GM03348 (cell line): Measurements from ENCODE around the gene MYF5.

Source experiments
- DNase-seq: peaks from one replicate; pipeline ENCODE4 v3.0.0; 2012; ENCODE audit warnings: low spot score

The MYF5 gene

DNA sequence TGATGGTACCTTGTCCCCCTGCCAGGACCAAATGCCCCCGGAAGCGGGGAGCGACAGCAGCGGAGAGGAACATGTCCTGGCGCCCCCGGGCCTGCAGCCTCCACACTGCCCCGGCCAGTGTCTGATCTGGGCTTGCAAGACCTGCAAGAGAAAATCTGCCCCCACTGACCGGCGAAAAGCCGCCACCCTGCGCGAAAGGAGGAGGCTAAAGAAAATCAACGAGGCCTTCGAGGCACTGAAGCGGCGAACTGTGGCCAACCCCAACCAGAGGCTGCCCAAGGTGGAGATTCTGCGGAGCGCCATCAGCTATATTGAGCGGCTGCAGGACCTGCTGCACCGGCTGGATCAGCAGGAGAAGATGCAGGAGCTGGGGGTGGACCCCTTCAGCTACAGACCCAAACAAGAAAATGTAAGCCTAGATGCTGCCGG, 8.9 kb upstream of the MYF5 start:
- no peak for DNase-seq

DNA sequence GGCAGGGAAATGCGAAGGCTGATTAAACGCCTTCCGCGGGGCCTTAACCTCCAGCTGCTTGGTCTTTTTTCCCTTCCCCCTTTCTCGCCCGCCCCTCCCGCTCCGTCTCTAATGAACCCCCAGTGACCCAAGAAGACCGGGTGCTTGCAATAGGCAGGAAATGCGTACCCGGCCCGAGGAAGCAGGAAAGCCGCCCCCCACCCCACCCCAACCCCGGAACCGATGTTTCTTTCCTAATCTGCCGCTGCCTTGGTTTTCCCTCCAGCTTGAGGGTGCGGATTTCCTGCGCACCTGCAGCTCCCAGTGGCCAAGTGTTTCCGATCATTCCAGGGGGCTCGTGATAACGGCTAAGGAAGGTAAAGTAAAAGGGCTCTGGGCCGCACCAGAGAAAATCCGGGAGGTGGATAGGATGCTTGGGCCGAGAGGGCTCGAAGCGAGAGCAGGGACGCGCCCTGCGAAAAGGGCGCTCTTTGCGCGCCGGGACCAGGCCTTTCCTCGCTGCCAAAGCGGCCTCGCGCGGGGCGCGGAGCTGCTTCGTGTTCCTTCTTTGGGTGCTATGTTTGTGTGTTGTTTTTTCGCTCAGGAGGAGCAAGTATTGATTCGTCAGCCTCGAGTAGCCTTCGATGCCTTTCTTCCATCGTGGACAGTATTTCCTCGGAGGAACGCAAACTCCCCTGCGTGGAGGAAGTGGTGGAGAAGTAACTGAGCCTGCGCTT, 8.3 kb upstream of the MYF5 start:
- DNase-seq: no peak

DNA sequence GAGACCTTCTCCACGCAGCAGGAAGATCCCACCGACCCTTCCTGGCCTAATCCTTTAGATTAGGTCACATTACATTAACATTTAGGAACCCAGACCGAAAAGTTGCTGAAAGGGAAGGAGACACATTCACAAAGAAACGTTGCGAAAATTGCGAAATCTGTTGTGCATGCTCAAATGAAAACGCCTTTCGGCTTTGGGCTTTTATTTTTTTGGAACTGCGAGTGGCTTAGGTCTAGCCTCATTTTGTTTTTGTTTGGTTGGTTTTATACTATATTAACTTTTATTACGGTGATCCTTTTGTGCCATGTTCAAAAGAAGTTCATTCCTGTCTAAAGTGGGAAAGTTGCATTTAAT, 7.8 kb upstream of the MYF5 start:
- DNase-seq: no peak

DNA sequence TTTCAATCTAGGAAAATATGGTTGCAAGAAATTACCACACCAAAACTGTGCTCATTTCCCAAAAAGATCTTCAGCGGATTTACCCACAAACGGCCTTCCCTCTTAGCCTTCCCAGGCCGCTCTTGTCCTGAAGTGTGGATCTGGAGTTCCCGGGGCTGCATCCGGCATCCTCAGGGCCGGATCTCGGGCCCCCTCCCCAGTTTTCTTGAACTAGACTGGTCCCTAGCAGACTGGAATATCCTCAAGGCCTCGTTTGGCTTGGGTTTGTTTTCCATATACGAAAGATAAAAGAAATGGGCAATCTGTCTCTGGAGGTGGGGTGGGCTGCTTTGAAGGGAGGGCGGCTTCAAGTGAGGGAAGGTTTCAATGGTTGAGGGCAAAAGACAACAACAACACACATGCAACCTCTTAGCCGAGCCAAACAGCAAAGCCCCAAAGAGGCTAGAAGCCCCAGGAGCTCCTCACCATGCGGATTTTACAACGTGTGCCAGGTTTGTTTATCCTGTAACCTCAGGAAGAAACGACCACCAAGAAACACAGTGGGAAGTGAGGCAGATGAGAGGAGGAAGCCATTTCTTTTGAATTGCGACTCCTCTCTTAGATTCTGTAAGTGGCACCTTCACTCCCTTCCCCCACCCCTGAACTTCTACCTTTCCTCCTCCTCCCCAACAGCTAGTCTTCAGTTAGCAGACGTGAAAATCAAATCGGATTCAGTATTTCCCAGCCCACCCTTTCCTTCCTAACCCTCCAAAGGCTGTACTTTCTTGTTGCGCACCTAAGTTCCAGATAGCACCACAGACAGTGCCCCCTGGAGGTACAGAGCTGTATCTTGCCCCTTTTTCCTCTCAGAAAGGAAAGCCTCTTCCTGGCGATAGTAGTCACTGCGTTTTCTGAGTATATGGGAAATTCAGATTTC, 6.6 kb upstream of the MYF5 start:
- DNase-seq: no peak

DNA sequence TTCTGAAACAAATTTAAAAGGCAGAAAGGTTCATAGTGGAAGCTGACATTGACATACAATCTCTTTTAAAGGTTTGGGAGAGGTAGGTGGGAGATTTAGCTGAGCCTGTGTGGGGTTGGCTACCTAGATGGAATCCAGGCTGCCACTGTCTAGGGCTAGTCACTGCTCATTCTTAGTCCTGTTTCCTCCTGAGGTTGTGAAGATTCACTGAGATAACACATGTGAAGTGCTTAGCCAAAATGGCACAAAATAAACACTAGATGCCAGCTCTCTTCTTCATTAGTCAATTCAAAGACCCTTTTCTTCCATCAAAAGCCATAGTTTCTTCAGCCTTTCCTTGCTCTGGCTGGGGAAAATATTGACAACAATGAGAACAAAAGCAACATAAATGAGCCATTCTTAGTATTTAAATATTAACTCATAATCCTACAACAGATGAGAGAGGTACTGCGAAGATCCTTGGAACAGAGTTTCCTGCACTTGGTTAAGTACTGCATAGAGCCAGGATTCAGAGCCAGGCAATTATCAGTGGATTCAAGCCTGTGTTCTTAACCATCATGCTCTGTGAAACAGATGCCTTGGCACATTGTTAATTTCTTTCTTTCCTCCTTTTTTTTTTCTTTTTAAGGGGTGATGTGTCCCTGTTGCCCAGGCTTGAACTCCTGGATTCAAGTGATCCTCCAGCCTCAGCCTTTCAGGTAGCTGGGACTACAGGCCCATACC, 5.8 kb upstream of the MYF5 start:
- DNase-seq: no peak

DNA sequence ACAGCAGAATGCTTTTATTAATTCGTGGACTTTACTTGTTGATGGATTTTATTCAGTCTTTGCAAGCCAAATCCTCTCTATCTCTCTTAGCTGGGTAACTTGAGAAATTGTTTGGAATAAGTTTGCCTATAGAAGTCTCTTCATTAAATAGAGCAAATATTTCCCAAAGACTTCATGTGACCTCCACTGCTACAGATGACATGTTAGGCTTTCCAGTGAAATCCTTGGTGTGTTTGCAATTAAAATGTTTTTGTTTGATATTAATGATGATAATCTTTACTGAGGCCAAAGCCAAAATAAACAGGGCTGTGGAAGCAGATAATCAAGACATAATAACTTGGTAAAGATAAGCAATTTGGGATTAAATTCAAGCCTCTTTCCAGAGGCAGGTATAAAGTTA, 4.8 kb upstream of the MYF5 start:
- no peak for DNase-seq

DNA sequence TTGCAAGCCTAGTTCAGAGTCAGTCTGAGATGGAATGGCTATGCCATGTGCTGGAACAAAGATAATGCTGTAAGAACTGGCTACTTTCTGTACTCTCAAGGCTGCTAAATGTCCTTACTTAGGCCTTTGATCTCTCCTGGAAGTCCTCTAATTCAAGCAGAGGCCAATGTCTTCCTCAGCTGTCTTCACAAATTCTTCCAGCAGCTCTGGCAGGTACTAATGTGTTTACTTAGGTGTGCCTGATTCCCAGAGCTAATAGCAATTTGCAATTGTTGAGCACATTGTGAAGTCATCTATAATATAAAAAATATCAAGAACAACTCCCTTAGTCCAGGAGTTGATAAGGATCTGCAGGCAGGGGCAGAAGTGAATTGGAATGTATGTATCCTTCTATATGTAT, 3.8 kb upstream of the MYF5 start:
- DNase-seq: no peak

DNA sequence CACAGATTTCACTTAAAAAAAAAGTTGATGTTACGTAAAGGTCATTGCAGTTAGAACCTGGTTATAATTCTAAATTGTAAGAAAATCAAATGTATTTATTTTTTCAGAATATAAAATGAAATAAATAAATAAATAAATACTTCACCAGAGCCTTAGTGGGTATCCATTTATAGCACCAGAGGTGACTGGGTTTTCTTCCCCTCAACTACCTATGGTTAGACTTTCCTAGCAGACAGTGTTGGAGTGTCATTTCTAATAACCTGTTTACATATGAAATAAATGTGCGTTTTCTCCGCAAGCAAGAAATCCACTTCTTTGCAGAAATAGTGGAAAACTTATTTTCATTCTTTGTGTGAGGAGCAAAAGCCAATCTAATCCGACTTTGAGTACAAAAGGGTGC, 3.3 kb upstream of the MYF5 start:
- no peak for DNase-seq

DNA sequence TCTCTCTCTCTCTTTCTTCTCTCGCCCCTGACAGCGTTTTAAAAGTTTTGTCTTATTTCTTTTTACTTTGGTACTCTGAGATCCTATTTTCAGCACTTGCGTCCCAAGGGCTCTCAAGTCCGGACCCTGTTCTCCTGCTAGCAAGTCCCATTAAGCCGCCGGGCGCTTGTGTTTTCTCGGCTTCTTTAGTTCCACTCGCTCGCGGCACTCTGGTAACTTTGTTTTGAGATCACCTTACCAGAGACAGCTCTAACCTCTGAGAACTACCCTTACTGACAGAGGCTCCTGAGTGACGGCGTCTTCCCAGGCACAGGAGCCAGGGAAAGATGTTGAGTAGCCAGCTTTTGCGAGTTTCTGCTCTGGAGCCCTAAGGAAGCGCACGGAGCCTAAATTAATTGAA, 2.7 kb upstream of the MYF5 start:
- DNase-seq: no peak

DNA sequence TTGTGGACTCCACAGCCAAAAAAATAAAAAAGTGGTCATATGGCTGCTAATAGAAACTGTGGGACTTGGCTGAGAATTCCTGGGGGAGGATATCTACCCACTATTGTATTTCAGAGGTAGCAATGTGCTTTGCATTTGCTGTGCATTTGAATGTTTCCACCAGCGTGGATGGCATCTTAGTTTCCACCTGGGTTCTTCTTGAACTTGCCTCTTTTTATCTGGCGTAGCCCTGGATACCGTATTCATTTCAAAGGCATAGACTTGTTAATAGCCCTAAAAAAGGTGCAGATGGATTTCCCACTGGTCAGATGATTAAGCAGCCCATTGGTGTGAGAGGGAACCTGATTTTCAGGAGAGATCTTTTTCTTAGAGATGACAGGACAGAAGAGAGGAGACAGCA, 1.9 kb upstream of the MYF5 start:
- no peak for DNase-seq

DNA sequence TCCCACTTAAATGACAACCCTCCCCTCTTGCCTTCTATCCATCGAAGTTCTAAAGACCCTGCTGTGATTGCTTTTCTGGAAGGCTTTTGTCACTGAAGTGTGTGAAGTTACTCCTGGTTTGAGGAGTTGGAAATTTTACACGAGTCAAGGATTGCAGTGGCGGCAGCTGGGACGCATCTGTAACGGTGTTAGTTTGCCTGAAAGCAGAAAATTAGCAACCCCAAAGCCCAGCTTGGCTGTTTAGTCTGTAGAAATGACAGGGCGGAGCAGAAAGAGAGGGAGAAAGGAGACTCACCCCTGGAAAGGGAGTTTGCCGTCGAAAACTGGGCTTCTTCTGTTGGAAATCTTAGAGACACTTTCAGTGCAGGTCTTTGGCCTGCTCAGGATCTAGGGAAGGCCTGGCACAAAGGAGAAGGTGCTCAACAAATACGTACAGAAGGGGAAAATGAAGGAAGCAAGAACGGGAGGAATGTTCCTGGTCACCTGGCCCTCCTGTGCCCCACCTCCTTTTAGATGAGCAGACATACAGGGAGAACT, 931 bp upstream of the MYF5 start:
- DNase-seq: no peak

DNA sequence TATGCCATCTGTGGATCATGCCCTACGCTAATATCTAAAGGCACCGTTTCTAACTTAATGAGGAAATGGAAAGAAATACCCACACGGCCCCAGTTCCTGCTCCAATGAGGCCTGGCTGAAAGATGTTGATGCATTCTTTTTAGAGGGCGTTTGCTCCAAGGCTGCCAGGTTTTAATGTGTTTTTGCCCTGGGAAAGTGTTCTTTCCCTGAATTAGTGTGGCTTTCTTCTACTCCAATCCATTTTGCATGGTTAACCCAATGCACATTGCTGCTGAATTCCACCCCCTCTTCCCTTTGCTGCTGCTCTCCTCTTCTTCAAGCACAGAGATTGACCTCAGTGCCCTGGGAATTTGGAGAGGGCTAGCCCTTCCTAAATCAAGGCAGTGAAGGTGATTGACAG, 1.1 kb downstream of the MYF5 start:
- DNase-seq: no peak

DNA sequence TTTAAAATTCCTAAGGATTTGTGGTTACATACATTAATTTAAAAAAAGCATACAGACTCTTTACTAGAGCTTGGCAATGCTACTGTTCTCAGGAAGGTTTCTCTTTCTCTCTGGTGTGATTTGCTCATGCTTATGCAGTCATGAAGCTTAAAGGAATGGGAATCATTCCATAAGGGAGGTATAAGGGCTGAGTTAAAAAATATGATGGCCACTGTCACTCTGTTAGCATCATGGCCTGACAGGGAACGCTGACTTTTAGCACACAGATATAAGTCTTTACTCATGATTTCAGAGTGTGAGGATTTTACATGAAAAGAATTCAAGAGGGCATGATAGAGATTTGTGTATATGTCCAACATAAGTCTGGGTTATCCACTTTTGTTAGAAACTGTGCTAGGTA, 3.8 kb downstream of the MYF5 start:
- no peak for DNase-seq

DNA sequence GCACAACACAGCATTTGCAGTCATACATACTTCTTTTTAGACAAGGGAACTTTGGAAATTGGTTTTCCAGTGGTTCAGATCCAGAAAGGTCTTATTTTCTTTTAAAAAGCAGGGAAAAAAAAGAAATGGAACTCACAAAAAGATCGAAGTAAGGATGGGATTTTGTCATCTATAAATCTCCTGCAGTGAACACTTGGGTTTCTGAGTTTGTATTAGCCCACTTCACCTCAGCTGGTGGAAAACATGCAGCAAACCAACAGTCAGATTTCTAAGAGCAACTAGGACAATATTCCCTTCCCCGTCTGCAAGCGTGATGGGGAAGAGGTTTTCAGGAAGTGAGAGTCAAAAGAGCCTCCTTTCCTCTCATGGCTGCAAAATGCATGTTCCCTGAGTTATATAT, 4.6 kb downstream of the MYF5 start:
- DNase-seq: no peak

DNA sequence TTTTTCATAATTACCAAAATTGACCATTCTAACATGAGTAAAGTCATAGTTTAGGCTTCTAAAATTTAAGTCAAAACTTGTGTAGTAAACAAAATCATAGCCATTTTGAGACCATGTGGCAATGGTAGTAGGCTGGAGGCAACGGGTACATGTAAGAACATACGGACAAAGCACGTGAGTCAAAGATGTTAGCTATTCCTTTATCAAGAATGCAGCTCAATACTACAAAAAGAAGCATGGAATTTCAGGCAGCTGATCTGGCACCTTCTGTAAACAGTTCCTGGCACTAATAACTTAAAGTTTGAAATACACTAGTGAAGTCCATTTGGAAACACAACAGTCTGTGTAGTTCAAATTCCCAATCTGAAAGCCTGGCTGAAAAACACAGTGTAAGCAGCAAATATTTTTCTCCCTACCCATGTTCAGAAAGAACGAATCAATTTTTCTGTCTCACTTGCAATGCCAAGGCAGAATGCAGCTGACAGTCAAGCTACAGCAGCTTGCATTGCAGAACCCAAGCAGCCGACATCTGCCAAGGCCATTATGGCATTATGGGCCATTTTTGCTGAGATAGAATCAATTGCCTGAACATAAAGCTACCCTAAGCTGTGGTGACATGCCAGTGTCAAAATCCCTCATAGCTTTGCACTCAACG, 29.3 kb downstream of the MYF5 start:
- peak; percentile 17 for DNase-seq

DNA sequence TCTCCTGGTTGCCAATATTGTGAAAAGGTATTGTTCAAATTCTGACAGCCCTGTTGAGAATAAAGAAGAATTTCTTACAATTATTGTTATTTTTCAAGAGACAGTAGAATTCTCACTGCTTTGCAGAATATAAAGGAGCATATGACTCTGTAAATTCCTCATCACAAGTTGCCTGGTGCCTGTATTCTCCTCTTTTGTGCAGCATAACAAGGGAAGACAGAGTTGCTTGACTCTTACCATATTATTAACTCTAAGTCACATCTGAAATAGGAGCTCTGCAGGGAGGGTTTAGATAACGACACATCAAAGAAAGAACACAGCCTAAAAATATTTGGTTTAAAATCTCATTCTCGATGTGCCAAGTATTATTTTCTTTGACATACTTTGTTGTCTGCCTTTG, 31.1 kb downstream of the MYF5 start:
- no peak for DNase-seq

DNA sequence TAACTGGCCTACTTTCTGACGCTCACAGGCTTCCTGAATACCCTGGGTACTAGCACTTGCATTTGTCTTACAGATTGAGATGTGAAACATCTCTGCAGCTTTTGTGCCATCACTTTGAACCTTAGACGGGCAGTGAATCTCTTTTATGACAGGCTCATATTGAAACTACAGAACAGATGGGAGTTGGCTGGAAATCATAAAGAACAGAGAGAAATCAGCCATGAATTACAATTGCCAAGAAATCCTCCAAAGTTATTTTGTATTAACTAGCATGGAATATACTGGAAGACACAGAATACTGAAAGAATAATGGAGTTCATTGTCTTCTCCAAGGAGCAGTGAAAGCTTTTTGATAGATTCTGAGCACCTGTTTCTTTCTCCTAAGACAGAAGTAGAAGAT, 32.7 kb downstream of the MYF5 start:
- no peak for DNase-seq

DNA sequence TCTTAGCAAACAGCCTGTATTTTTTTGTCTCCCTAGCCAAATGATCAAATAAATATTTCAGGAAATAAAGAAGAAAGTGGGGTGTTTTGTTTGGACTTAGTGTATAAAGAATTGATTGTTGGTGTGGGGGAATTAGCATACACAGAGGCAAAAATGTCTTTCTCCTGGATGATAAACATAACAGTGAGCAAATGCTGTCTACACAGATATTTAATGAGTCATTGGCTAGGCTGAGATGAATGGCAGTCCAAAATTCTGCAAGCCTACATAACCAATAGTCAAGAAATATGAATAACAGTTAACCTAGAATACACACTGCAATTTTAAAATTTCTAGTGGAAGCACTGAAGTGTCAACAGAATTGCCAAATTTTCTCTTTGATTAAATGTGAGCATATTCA, 35.8 kb downstream of the MYF5 start:
- peak; percentile 4 for DNase-seq

DNA sequence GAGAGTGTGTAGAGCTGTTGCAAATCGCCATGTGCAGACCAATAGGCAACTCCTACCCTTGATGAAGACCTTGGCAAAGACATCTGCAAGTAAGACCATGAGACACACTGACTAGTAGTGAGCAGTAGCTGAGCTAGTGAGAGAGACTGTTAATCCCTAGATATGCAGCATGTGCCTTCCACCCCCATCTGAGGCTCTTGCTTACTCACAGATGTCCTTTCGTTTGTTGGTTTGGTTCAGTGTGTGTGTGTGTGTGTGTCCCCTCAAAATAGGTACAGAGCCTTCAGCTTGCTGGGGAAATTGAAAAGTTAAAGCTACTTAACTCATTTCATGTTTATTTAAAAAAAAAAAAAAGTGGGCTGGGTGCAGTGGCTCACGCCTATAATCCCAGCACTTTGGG, 37.6 kb downstream of the MYF5 start:
- DNase-seq: no peak

DNA sequence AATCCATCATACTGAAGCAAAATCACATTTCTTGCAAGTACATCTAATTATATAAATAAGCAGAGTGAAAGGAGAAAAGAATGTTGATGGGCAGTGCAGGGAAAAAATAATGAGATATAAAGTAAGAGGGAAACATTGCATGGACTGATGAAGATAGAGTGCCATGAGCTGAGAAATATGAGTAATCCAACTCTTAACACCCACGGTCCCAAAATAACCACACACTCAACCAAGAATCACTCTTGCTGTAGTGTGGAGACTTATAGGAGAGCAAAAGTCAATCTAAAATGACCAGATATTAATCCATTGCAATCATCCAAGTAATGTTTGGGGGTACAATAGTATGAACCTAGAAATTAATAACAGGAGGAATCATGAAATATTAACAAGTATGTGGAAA, 40.2 kb downstream of the MYF5 start:
- peak; percentile 41 for DNase-seq

DNA sequence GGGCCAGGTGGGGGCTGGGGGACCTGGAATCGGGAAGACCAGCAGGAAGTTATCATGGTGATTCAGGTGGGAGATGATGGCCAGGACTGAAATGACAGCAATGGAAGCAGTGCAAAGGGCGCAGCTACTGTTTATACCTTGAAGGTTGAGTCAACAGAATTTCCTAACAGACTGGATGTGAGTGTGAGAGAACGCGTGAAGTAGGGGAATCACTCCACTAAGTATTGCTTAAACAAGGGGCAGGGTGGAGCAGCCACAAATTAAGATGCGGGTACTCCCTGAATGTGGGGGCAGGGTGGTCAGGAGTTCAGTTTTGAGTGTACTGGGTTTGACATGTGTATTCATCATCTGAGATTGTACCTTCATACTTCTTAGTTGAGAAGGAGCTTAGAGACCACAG, 45.1 kb downstream of the MYF5 start:
- no peak for DNase-seq

DNA sequence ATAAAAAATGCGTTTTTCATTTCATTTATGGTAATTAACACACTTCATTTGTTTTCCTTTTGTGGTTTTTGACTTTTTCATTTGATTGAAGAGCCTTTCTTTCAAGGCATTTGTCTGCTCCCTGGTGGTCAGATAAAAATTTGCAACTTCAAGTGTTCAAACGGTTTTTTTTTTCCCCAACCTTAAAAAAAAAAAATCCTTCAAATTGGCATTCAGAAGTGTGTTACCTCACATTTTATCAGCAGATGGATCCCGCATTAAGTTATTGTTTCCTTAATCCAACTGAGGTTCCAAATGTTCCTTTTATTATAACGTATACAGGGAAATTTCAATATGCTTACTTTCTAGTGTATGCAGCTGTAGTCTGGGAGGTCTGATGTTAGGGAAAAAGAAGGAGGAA, 47.2 kb downstream of the MYF5 start:
- peak; percentile 20 for DNase-seq
